Measurements from ENCODE around the gene CAB39L.

The CAB39L gene

DNA sequence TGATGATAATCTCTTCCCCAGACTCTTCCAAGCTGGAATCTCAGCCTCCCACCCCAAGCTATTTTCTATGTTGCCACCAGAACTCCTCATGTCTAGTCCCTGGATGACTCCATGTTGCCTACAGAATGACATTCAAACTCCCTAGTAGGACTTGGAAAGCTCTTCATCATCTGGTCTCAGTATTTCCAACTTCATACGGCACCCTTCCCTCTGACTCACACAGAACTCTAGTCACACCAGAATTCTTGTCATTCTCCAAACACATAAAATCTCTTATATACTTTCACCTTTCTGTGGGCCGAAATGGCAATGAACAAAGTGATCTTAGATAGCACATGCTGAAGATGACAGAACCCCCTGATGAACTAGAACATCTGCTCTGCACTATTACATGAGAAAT, 86.2 kb downstream of the CAB39L start:
- no peaks in the 10 kb centered on the region for H3K36me3 ChIP-seq (ENCODE audit: insufficient read depth)
- H3K4me3 ChIP-seq (IDR thresholded peaks at IDR 0.05; ENCODE audit: insufficient read depth, low read depth, low read length) = no peak overlapping the region
- no peaks in the 10 kb centered on the region for H3K4me1 ChIP-seq (ENCODE audit: low read depth, poor library complexity, severe bottlenecking)
- H3K9ac ChIP-seq = no peak overlapping the region
- H3K4me2 ChIP-seq = no peak overlapping the region
- H3K27me3 ChIP-seq (ENCODE audit: insufficient read depth, low read depth) = no peaks in the 10 kb centered on the region
- no peak overlapping the region for H2AFZ ChIP-seq (ENCODE audit: low read depth)
- H3K27ac ChIP-seq = no peak overlapping the region
- no peaks in the 10 kb centered on the region for H4K20me1 ChIP-seq (ENCODE audit: insufficient read depth)
- TF ChIP-seq, protein P1, sequence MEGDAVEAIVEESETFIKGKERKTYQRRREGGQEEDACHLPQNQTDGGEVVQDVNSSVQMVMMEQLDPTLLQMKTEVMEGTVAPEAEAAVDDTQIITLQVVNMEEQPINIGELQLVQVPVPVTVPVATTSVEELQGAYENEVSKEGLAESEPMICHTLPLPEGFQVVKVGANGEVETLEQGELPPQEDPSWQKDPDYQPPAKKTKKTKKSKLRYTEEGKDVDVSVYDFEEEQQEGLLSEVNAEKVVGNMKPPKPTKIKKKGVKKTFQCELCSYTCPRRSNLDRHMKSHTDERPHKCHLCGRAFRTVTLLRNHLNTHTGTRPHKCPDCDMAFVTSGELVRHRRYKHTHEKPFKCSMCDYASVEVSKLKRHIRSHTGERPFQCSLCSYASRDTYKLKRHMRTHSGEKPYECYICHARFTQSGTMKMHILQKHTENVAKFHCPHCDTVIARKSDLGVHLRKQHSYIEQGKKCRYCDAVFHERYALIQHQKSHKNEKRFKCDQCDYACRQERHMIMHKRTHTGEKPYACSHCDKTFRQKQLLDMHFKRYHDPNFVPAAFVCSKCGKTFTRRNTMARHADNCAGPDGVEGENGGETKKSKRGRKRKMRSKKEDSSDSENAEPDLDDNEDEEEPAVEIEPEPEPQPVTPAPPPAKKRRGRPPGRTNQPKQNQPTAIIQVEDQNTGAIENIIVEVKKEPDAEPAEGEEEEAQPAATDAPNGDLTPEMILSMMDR (conservative IDR thresholded peaks at IDR 0.05; ENCODE audit: low read depth, low read length) = no peak
- H3K79me2 ChIP-seq (ENCODE audit: insufficient read depth, low read depth) = no peaks in the 10 kb centered on the region

GRCh38 chr13:49356223-49356622, 87.6 kb downstream of the CAB39L start:
- TF ChIP-seq, protein P1 (conservative IDR thresholded peaks at IDR 0.05; ENCODE audit: low read depth, low read length) = no peak
- no peak overlapping the region for H3K27ac ChIP-seq
- no peaks in the 10 kb centered on the region for H3K36me3 ChIP-seq (ENCODE audit: insufficient read depth)
- no peaks in the 10 kb centered on the region for H4K20me1 ChIP-seq (ENCODE audit: insufficient read depth)
- no peaks in the 10 kb centered on the region for H3K4me1 ChIP-seq (ENCODE audit: low read depth, poor library complexity, severe bottlenecking)
- H3K4me3 ChIP-seq (IDR thresholded peaks at IDR 0.05; ENCODE audit: insufficient read depth, low read depth, low read length) = no peak overlapping the region
- no peaks in the 10 kb centered on the region for H3K79me2 ChIP-seq (ENCODE audit: insufficient read depth, low read depth)
- no peaks in the 10 kb centered on the region for H3K27me3 ChIP-seq (ENCODE audit: insufficient read depth, low read depth)
- no peak overlapping the region for H2AFZ ChIP-seq (ENCODE audit: low read depth)
- no peak overlapping the region for H3K9ac ChIP-seq
- H3K4me2 ChIP-seq = no peak overlapping the region

- H3K27me3 ChIP-seq (ENCODE audit: insufficient read depth, low read depth) = no peaks in the 10 kb centered on the region
- no peaks in the 10 kb centered on the region for H3K36me3 ChIP-seq (ENCODE audit: insufficient read depth)
- H2AFZ ChIP-seq (ENCODE audit: low read depth) = no peak overlapping the region
- no peak overlapping the region for H3K27ac ChIP-seq
- no peak overlapping the region for H3K9ac ChIP-seq
- no peaks in the 10 kb centered on the region for H3K4me1 ChIP-seq (ENCODE audit: low read depth, poor library complexity, severe bottlenecking)
- no peak overlapping the region for H3K4me2 ChIP-seq
- H3K4me3 ChIP-seq (IDR thresholded peaks at IDR 0.05; ENCODE audit: insufficient read depth, low read depth, low read length) = no peak overlapping the region
- H4K20me1 ChIP-seq (ENCODE audit: insufficient read depth) = no peaks in the 10 kb centered on the region
- H3K79me2 ChIP-seq (ENCODE audit: insufficient read depth, low read depth) = no peaks in the 10 kb centered on the region
- TF ChIP-seq, protein P1 (conservative IDR thresholded peaks at IDR 0.05; ENCODE audit: low read depth, low read length) = no peak
Observed at GRCh38 chr13:49354719-49355118, 89.1 kb downstream of the CAB39L start.

- Histone ChIP-seq H3K4me2 (no peak overlapping the region), H3K9ac (no peak overlapping the region), H2AFZ (ENCODE audit: low read depth) (no peak overlapping the region), H3K36me3 (ENCODE audit: insufficient read depth) (no peaks in the 10 kb centered on the region), H4K20me1 (ENCODE audit: insufficient read depth) (no peaks in the 10 kb centered on the region), H3K4me1 (ENCODE audit: low read depth, poor library complexity, severe bottlenecking) (no peaks in the 10 kb centered on the region), H3K4me3 (IDR thresholded peaks at IDR 0.05; ENCODE audit: insufficient read depth, low read depth, low read length) (no peak overlapping the region), H3K79me2 (ENCODE audit: insufficient read depth, low read depth) (no peaks in the 10 kb centered on the region), H3K27ac (no peak overlapping the region), H3K27me3 (ENCODE audit: insufficient read depth, low read depth) (no peaks in the 10 kb centered on the region)
- TF ChIP-seq, protein P1 (conservative IDR thresholded peaks at IDR 0.05; ENCODE audit: low read depth, low read length) = no peak
Observed at GRCh38 chr13:49353908-49354307, 90.0 kb downstream of the CAB39L start.

All from KMS-11 (cell line).